Caco-2 (cell line): ENCODE measurements around the gene CLECL1. TPM values are rescaled to one million over a fixed set of nuclear protein-coding genes. Genes with fewer than 3 reads are reported as not detected.

Source experiments
- BruUV-seq: library from RNA; stranded (reverse); fragments of 400-500 nt; replicated peaks from 2 replicates; lab custom pipeline; 2021; lab: Mats Ljungman, UMichigan
- CTCF ChIA-PET: fragments of 300-600 bp; sonication (Branson Sonifier 250); formaldehyde crosslinking; loops from one replicate; lab custom pipeline; 2022; ENCODE audit warnings: antibody characterized with exemption; lab: Charles Lee
- POLR2A ChIA-PET: fragments of 300-600 bp; sonication (Branson Sonifier 250); formaldehyde crosslinking; loops from one replicate; lab custom pipeline; 2022; ENCODE audit warnings: antibody characterized with exemption; lab: Charles Lee
- DNase-seq, 2 experiments: peaks; one replicate each; pipeline versions ENCODE4 v3.0.0 to v3.0.0-alpha.2; 2020 to 2022
- H3K27me3 ChIP-seq: replicated peaks from 2 replicates; pipeline ENCODE4 v1.6.0; 2011; ENCODE audit warnings: low read length; ENCODE audit not compliant: control insufficient read depth, insufficient read depth
- H3K36me3 ChIP-seq: 2 replicates; pipeline ENCODE4 v1.5.1; 2011; ENCODE audit warnings: low read length; ENCODE audit not compliant: control insufficient read depth, insufficient read depth
- H3K4me1 ChIP-seq: fragments of 250-450 bp; sonication (Bioruptor Pico); 2 replicates; pipeline ENCODE4 v1.5.1; 2020; ENCODE audit warnings: mild to moderate bottlenecking
- H3K4me3 ChIP-seq: 2 replicates; pipeline ENCODE4 v1.5.1; 2011; ENCODE audit warnings: low read depth, mild to moderate bottlenecking, control low read depth, low read length
- H3K9me3 ChIP-seq: fragments of 250-450 bp; sonication (Bioruptor Pico); 2 replicates; pipeline ENCODE4 v1.5.1; 2020; ENCODE audit warnings: mild to moderate bottlenecking, moderate library complexity
- H3K27ac Mint-ChIP-seq: one replicate; pipeline ENCODE4 v1.8.0; 2022; ENCODE audit warnings: mixed read lengths; ENCODE audit not compliant: unreplicated experiment
- H3K27me3 Mint-ChIP-seq: one replicate; pipeline ENCODE4 v1.8.0; 2022; ENCODE audit warnings: mixed read lengths; ENCODE audit not compliant: insufficient read depth, unreplicated experiment
- H3K36me3 Mint-ChIP-seq: one replicate; pipeline ENCODE4 v1.8.0; 2022; ENCODE audit warnings: mild to moderate bottlenecking, mixed read lengths; ENCODE audit not compliant: insufficient read depth, unreplicated experiment
- H3K4me1 Mint-ChIP-seq: one replicate; pipeline ENCODE4 v1.8.0; 2022; ENCODE audit warnings: low read depth, mixed read lengths; ENCODE audit not compliant: unreplicated experiment
- H3K4me3 Mint-ChIP-seq: one replicate; pipeline ENCODE4 v1.8.0; 2022; ENCODE audit warnings: mild to moderate bottlenecking, moderate library complexity, mixed read lengths; ENCODE audit not compliant: unreplicated experiment
- H3K9me3 Mint-ChIP-seq: one replicate; pipeline ENCODE4 v1.8.0; 2022; ENCODE audit warnings: mixed read lengths; ENCODE audit not compliant: unreplicated experiment
- CTCF ChIP-seq, 2 experiments: fragments of 200-600 bp in 1 of 2; IDR thresholded peaks; 1 replicate in 1 of 2; 2 replicates in 1 of 2; pipeline versions ENCODE4 v1.5.1 to v1.8.0; 2011 to 2022; ENCODE audit warnings: antibody characterized with exemption in 1 of 2, control low read depth in 1 of 2, inconsistent platforms in 1 of 2, low read depth in 1 of 2, low read length in 1 of 2, mild to moderate bottlenecking in 1 of 2, moderate library complexity in 1 of 2; ENCODE audit not compliant: insufficient read depth in 1 of 2, severe bottlenecking in 1 of 2, unreplicated experiment in 1 of 2
- intact Hi-C: fragments of 100-400 bp; cut with micrococcal nuclease; formaldehyde crosslinking; loops from one replicate; pipeline ENCODE4 v1.10.0; 2022; ENCODE audit not compliant: unreplicated experiment
- total RNA-seq: library from RNA; stranded (reverse); gene quantifications from 2 replicates; pipeline ENCODE4 v1.2.3, GENCODE V29; 2022

Gene CLECL1
- total RNA-seq, 1 experiment from 2014 or later, result not detected

GRCh38 chr12:9702255-9702654, 30.6 kb downstream of the CLECL1 start:
- Histone ChIP-seq H3K4me3 (no peak overlapping the region), H3K27me3 (no peaks in the 10 kb centered on the region; the same call in 1 of the 2 replicates), H3K36me3 (no peaks in the 10 kb centered on the region), H3K9me3 (peaks cover 9% of the 10 kb centered on the region; the same call in 1 of the 2 replicates), H3K4me1 (no peaks in the 10 kb centered on the region)
- CTCF ChIA-PET, result no interaction called here
- H3K4me3 Mint-ChIP-seq, result no peak overlapping the region
- POLR2A ChIA-PET, result interaction anchor here (0.5 kb wide), 1 partner anchor 1017 kb away, joined by 3 read pairs; no protein-coding TSS in a partner anchor
- H3K36me3 Mint-ChIP-seq, result no peaks in the 10 kb centered on the region
- H3K27ac Mint-ChIP-seq, result no peak overlapping the region
- TF ChIP-seq CTCF (IDR thresholded peaks at IDR 0.05; ENCODE audit: insufficient read depth in 1 of 2, low read depth in 1 of 2, low read length in 1 of 2, severe bottlenecking in 1 of 2, unreplicated experiment in 1 of 2), result no peak
- H3K9me3 Mint-ChIP-seq, result peaks cover 8% of the 10 kb centered on the region
- no TSS peak for BruUV-seq
- intact Hi-C loops, result no loop called here
- DNase-seq, result no peak
- no peaks in the 10 kb centered on the region for H3K4me1 Mint-ChIP-seq
- peaks cover 7% of the 10 kb centered on the region for H3K27me3 Mint-ChIP-seq

- Histone ChIP-seq H3K4me3 (no peak overlapping the region), H3K27me3 (no peaks in the 10 kb centered on the region; the same call in 1 of the 2 replicates), H3K4me1 (no peaks in the 10 kb centered on the region), H3K9me3 (peaks cover 11% of the 10 kb centered on the region; the same call in 1 of the 2 replicates), H3K36me3 (no peaks in the 10 kb centered on the region)
- ChIA-PET CTCF (interaction anchor here (0.6 kb wide), 1 partner anchor 233 kb away, joined by 3 read pairs; no protein-coding TSS in a partner anchor), POLR2A (no interaction called here)
- Mint-ChIP-seq H3K36me3 (no peaks in the 10 kb centered on the region), H3K4me1 (no peaks in the 10 kb centered on the region), H3K4me3 (no peak overlapping the region), H3K9me3 (peaks cover 14% of the 10 kb centered on the region), H3K27me3 (peaks cover 7% of the 10 kb centered on the region), H3K27ac (no peak overlapping the region)
- no peak for TF ChIP-seq CTCF (IDR thresholded peaks at IDR 0.05; ENCODE audit: insufficient read depth in 1 of 2, low read depth in 1 of 2, low read length in 1 of 2, severe bottlenecking in 1 of 2, unreplicated experiment in 1 of 2)
- no peak for DNase-seq
- intact Hi-C loops, result no loop called here
- no TSS peak for BruUV-seq
Observed at GRCh38 chr12:9701380-9702154, 31.3 kb downstream of the CLECL1 start.

GRCh38 chr12:9700606-9700956, 32.3 kb downstream of the CLECL1 start:
- POLR2A ChIA-PET, result no interaction called here
- H3K27me3 Mint-ChIP-seq, result peaks cover 7% of the 10 kb centered on the region
- H3K9me3 ChIP-seq, result peaks cover 11% of the 10 kb centered on the region; the same call in 1 of the 2 replicates
- H3K36me3 ChIP-seq, result no peaks in the 10 kb centered on the region
- no TSS peak for BruUV-seq
- H3K36me3 Mint-ChIP-seq, result peaks cover 3% of the 10 kb centered on the region
- H3K9me3 Mint-ChIP-seq, result peaks cover 24% of the 10 kb centered on the region
- no peaks in the 10 kb centered on the region for H3K4me1 ChIP-seq
- no peak overlapping the region for H3K4me3 ChIP-seq
- intact Hi-C loops, result no loop called here
- H3K27me3 ChIP-seq, result no peaks in the 10 kb centered on the region; the same call in 1 of the 2 replicates
- no peak overlapping the region for H3K4me3 Mint-ChIP-seq
- CTCF ChIA-PET, result no interaction called here
- no peak for TF ChIP-seq CTCF (IDR thresholded peaks at IDR 0.05; ENCODE audit: insufficient read depth in 1 of 2, low read depth in 1 of 2, low read length in 1 of 2, severe bottlenecking in 1 of 2, unreplicated experiment in 1 of 2)
- no peak overlapping the region for H3K27ac Mint-ChIP-seq
- DNase-seq, result no peak
- H3K4me1 Mint-ChIP-seq, result no peaks in the 10 kb centered on the region
